ENCODE measurements around the gene RAB6D.
A peak's percentile ranks its signal among the peaks of the same experiment; 100 is the strongest.
"Not testable (repeated sequence)": the region's sequence is repeated elsewhere in the genome, so short reads cannot be mapped to it uniquely, and the experiment has no call there.

RAB6D gene

GRCh38 chr2:131363703-131364186, at the start of gene RAB6D:
Gene RAB6D (minus strand): TSS chr2:131364168. CDS start chr2:131363720, 448 bp downstream.
- DNase-seq, result not testable (repeated sequence)

GRCh38 chr2:131413148-131413747, 49.3 kb upstream of the RAB6D start:
- peak; percentile 41 for DNase-seq

GRCh38 chr2:131410173-131410572, 46.2 kb upstream of the RAB6D start:
- no peak for DNase-seq

- DNase-seq, result no peak
Measured at GRCh38 chr2:131408778-131409177, 44.8 kb upstream of the RAB6D start.

GRCh38 chr2:131408207-131408606, 44.2 kb upstream of the RAB6D start:
- DNase-seq, result no peak

- DNase-seq, result no peak
Measured at GRCh38 chr2:131404753-131405152, 40.8 kb upstream of the RAB6D start.

- DNase-seq, result no peak
Measured at GRCh38 chr2:131402320-131403039, 38.5 kb upstream of the RAB6D start.

- no peak for DNase-seq
Measured at GRCh38 chr2:131400849-131401248, 36.9 kb upstream of the RAB6D start.

- DNase-seq, result not testable (repeated sequence)
Measured at GRCh38 chr2:131400441-131400840, 36.5 kb upstream of the RAB6D start.

- DNase-seq, result not testable (repeated sequence)
Measured at GRCh38 chr2:131396209-131396608, 32.2 kb upstream of the RAB6D start.

- DNase-seq, result not testable (repeated sequence)
Measured at GRCh38 chr2:131395024-131395645, 31.2 kb upstream of the RAB6D start.

- no peak for DNase-seq
Measured at GRCh38 chr2:131394147-131394931, 30.4 kb upstream of the RAB6D start.

GRCh38 chr2:131391953-131392352, 28.0 kb upstream of the RAB6D start:
- DNase-seq, result not testable (repeated sequence)

- not testable (repeated sequence) for DNase-seq
Measured at GRCh38 chr2:131391471-131391870, 27.5 kb upstream of the RAB6D start.

- not testable (repeated sequence) for DNase-seq
Measured at GRCh38 chr2:131390495-131391130, 26.6 kb upstream of the RAB6D start.

GRCh38 chr2:131389657-131390056, 25.7 kb upstream of the RAB6D start:
- no peak for DNase-seq

GRCh38 chr2:131388834-131389233, 24.9 kb upstream of the RAB6D start:
- not testable (repeated sequence) for DNase-seq

GRCh38 chr2:131373111-131373510, 9.1 kb upstream of the RAB6D start:
- not testable (repeated sequence) for DNase-seq

GRCh38 chr2:131369954-131370353, 6.0 kb upstream of the RAB6D start:
- DNase-seq, result no peak

GRCh38 chr2:131368493-131369066, 4.6 kb upstream of the RAB6D start:
- DNase-seq, result not testable (repeated sequence)

- no peak for DNase-seq
Measured at GRCh38 chr2:131367352-131367751, 3.4 kb upstream of the RAB6D start.

- no peak for DNase-seq
Measured at GRCh38 chr2:131366643-131367042, 2.7 kb upstream of the RAB6D start.
